ENCODE results near the gene TCF7.

DNA sequence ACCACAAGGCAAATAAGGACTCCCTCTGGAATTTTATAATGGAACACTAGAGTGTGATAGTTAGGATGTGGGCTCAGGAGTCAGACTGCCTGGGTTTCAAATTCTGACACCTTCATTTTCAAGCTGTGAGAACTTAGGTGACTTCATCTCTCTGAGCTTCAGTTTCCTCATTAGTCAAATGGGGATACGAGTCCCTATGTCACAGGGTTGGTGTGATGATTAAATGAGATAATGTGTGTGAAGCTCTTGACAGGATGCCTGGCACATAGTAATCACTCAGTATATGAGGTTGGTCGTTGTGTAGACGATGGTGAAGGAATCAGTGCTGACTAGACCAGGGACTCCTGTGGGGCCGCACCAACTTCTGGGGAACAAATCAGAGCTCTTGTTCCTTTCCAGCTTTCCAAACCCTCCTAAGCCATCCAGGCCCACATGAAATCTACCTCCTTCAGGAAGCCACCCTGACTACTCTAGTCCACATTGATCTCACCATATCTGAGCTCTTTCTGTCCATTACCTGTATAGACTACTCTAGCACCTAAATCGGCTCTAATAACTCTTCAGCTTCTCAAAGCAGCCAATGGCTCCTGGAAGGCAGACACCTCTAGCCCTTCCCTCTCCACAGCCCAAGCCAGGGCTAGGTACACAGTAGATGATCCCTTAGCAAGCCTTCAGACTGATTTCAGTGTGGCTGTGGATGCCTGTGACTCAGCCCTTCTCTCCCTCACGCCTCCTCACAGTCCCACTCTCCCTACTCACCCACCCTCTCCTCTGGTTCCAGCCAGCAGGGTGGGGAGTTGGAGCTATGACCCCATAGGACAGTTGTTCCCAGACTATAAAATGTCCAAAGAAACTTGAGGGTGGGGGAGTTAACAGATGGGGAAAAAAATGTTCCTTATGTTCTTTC is 2.5 kb upstream of the TCF7 start:
- TF ChIP-seq, protein P1, sequence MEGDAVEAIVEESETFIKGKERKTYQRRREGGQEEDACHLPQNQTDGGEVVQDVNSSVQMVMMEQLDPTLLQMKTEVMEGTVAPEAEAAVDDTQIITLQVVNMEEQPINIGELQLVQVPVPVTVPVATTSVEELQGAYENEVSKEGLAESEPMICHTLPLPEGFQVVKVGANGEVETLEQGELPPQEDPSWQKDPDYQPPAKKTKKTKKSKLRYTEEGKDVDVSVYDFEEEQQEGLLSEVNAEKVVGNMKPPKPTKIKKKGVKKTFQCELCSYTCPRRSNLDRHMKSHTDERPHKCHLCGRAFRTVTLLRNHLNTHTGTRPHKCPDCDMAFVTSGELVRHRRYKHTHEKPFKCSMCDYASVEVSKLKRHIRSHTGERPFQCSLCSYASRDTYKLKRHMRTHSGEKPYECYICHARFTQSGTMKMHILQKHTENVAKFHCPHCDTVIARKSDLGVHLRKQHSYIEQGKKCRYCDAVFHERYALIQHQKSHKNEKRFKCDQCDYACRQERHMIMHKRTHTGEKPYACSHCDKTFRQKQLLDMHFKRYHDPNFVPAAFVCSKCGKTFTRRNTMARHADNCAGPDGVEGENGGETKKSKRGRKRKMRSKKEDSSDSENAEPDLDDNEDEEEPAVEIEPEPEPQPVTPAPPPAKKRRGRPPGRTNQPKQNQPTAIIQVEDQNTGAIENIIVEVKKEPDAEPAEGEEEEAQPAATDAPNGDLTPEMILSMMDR (IDR thresholded peaks at IDR 0.05; ENCODE audit: low read depth, low read length, missing input control), result no peak
- TF ChIP-seq JUND (IDR thresholded peaks at IDR 0.05), result no peak
- no peak for TF ChIP-seq YY1 (IDR thresholded peaks at IDR 0.05)

Measured in liver (tissue), 3 donors.